Activated CD8-positive, alpha-beta T cell treated with anti-CD3 and anti-CD28 coated beads for 36 hours (primary cell): ENCODE data around the gene KLF15. TPM values are rescaled to one million over a fixed set of nuclear protein-coding genes. Genes with fewer than 3 reads are reported as not detected.

Experiments used
- ATAC-seq: fragments of 200-7000 bp; cut with Tn5 transposase; one replicate; pipeline ENCODE4 v1.10.0; 2021; ENCODE audit warnings: mild to moderate bottlenecking, moderate library complexity
- CTCF ChIA-PET: fragments of 350-600 bp; sonication (Branson Sonifier 250); formaldehyde crosslinking; loops from one replicate; lab custom pipeline; 2021; ENCODE audit warnings: antibody characterized with exemption; lab: Charles Lee
- POLR2A ChIA-PET: fragments of 350-600 bp; sonication (Branson Sonifier 250); formaldehyde crosslinking; loops from one replicate; lab custom pipeline; 2021; ENCODE audit warnings: antibody characterized with exemption; lab: Charles Lee
- DNase-seq: peaks from one replicate; pipeline ENCODE4 v3.0.0-alpha.2; 2020
- H3K27ac Mint-ChIP-seq: one replicate; pipeline ENCODE4 v1.8.0; 2021; ENCODE audit warnings: mild to moderate bottlenecking, mixed read lengths
- H3K27me3 Mint-ChIP-seq: one replicate; pipeline ENCODE4 v1.8.0; 2021; ENCODE audit warnings: mixed read lengths
- H3K36me3 Mint-ChIP-seq: one replicate; pipeline ENCODE4 v1.8.0; 2021; ENCODE audit warnings: low read depth, mixed read lengths
- H3K4me1 Mint-ChIP-seq: one replicate; pipeline ENCODE4 v1.8.0; 2021; ENCODE audit warnings: low read depth, mixed read lengths
- H3K4me3 Mint-ChIP-seq: one replicate; pipeline ENCODE4 v1.8.0; 2021; ENCODE audit warnings: mild to moderate bottlenecking, moderate library complexity, mixed read lengths
- H3K9me3 Mint-ChIP-seq: one replicate; pipeline ENCODE4 v1.8.0; 2021; ENCODE audit warnings: mixed read lengths
- CTCF ChIP-seq: fragments of 200-600 bp; IDR thresholded peaks from one replicate; pipeline ENCODE4 v1.8.0; 2022; ENCODE audit warnings: antibody characterized with exemption, mild to moderate bottlenecking
- intact Hi-C: fragments of 100-400 bp; cut with micrococcal nuclease; formaldehyde crosslinking; loops from one replicate; pipeline ENCODE4 v1.10.0; 2022
- total RNA-seq, 2 experiments: library from RNA; stranded (reverse); gene quantifications; one replicate each; pipeline ENCODE4 v1.2.3, GENCODE V29; 2021

KLF15 gene
- total RNA-seq, 2 experiments from 2014 or later = 0.11 TPM; not detected in 1

- no peak for TF ChIP-seq CTCF
- no peaks in the 10 kb centered on the region for H3K36me3 Mint-ChIP-seq
- no peaks in the 10 kb centered on the region for H3K9me3 Mint-ChIP-seq
- DNase-seq (no peak), ATAC-seq (no peak)
- no peak overlapping the region for H3K27ac Mint-ChIP-seq
- intact Hi-C loops = no loop called here
- no peak overlapping the region for H3K4me3 Mint-ChIP-seq
- no peaks in the 10 kb centered on the region for H3K4me1 Mint-ChIP-seq
- ChIA-PET CTCF (no interaction called here), POLR2A (no interaction called here)
- peaks cover 2% of the 10 kb centered on the region for H3K27me3 Mint-ChIP-seq
These were observed 44.5 kb upstream of the KLF15 start for GRCh38 chr3:126401611-126402160.

DNA sequence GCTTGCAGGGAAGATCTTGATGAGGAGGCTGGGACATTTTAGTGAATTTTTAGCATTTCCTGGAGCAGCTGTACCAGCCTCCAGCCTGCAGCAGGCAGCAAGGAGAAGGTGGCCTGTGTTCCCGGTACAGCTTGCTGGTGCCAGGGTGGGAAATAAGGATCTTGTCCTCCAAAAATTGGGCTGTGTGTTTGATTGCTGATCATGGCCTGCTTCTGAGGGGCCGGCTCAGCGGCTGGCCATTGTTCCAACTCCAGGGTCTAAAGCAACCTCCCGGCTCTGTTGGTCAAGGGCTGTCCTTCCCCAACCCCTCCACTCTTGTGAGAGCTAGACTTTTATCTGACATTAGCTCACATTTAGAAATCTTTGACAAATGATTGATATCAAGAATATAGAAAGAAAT, 42.5 kb upstream of the KLF15 start:
- POLR2A ChIA-PET = no interaction called here
- no peak for DNase-seq
- CTCF ChIA-PET = no interaction called here
- Mint-ChIP-seq H3K9me3 (no peaks in the 10 kb centered on the region), H3K4me1 (no peaks in the 10 kb centered on the region), H3K27ac (no peak overlapping the region), H3K36me3 (no peaks in the 10 kb centered on the region), H3K4me3 (no peak overlapping the region), H3K27me3 (peaks cover 5% of the 10 kb centered on the region)
- ATAC-seq = no peak
- no peak for TF ChIP-seq CTCF
- intact Hi-C loops = no loop called here

- ChIA-PET POLR2A (no interaction called here), CTCF (no interaction called here)
- Mint-ChIP-seq H3K27ac (no peak overlapping the region), H3K27me3 (peaks cover 7% of the 10 kb centered on the region), H3K9me3 (no peaks in the 10 kb centered on the region), H3K4me3 (no peak overlapping the region), H3K36me3 (no peaks in the 10 kb centered on the region), H3K4me1 (no peaks in the 10 kb centered on the region)
- intact Hi-C loops = no loop called here
- ATAC-seq (no peak), DNase-seq (no peak)
- TF ChIP-seq CTCF = no peak
These were observed 42.1 kb upstream of the KLF15 start for GRCh38 chr3:126399351-126399735.

DNA sequence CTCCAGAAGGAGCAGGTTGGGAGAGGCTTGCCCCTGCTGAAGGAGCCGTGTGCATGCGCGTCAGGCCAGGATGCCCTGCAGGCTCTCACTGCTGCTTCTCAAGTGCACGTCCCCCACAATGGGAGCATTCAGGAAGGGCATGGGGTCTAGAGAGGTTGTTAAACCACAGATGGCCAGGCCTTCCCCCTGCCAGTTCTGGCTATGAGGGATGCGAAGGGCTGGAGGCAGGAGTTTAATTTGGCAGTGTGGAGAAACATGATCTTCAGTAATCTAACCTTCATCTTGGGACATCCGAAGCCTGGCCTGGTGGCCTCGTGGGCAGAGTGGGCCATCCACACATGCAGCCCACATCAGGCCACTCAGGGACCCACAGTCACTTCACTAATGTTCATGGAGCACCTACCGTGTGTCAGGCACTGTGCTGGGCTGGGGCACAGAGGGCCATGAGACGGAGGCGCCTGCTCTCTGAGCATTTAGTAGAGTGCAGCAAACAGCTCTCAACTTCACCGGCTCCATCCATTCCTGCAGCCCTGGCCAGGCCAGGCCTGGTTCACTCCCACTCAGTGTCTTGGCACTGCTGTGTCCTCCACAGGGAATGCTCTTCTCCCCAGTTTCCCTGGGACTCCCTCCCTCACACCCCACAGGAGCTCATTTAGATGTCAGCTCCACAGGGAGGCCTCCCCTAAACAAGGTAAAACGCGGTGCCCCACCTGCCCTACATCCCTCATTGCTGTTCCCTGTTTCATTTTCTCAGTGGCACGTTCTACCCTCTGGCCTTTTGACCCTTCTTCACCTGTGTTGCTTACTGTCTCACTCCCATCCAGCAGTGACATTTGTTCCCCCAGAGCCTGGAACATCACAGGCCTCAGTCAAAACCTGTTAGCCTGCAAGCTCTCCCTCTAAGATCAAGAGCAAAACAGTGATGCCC, 41.5 kb upstream of the KLF15 start:
- DNase-seq (no peak), ATAC-seq (no peak)
- POLR2A ChIA-PET = no interaction called here
- no peak for TF ChIP-seq CTCF
- H3K36me3 Mint-ChIP-seq = no peaks in the 10 kb centered on the region
- H3K9me3 Mint-ChIP-seq = no peaks in the 10 kb centered on the region
- H3K4me3 Mint-ChIP-seq = no peak overlapping the region
- H3K4me1 Mint-ChIP-seq = no peaks in the 10 kb centered on the region
- CTCF ChIA-PET = no interaction called here
- peaks cover 12% of the 10 kb centered on the region for H3K27me3 Mint-ChIP-seq
- no peak overlapping the region for H3K27ac Mint-ChIP-seq
- intact Hi-C loops = no loop called here
